Upper lobe of right lung (tissue), 1 donor: ENCODE data around the gene TBX5. TPM values are rescaled to one million over a fixed set of nuclear protein-coding genes. Genes with fewer than 3 reads are reported as not detected.

Experiments
- ATAC-seq: fragments of 200-7000 bp; cut with Tn5 transposase; one replicate; pipeline ENCODE4 v1.9.1; 2020; ENCODE audit warnings: mild to moderate bottlenecking, moderate library complexity
- DNase-seq: peaks from one replicate; pipeline ENCODE4 v3.0.0-alpha.2; 2020
- H3K27ac ChIP-seq: fragments of 200-600 bp; one replicate; pipeline ENCODE4 v1.8.0; 2022
- H3K27me3 ChIP-seq: fragments of 200-600 bp; one replicate; pipeline ENCODE4 v1.8.0; 2022; ENCODE audit warnings: mild to moderate bottlenecking
- H3K36me3 ChIP-seq: fragments of 200-600 bp; one replicate; pipeline ENCODE4 v1.8.0; 2022
- H3K4me1 ChIP-seq: fragments of 200-600 bp; one replicate; pipeline ENCODE4 v1.8.0; 2022
- H3K4me3 ChIP-seq: fragments of 200-600 bp; one replicate; pipeline ENCODE4 v1.8.0; 2022; ENCODE audit warnings: mild to moderate bottlenecking
- H3K9me3 ChIP-seq: fragments of 200-600 bp; one replicate; pipeline ENCODE4 v1.8.0; 2022
- intact Hi-C: fragments of 100-400 bp; cut with DNase I; formaldehyde crosslinking; loops from one replicate; pipeline ENCODE4 v1.11.0; 2022
- total RNA-seq: library from RNA; stranded (reverse); fragmentation: NEBNext Ultra II Directional; extraction: Animal tissue kit (Norgen Biotek cat#: 25700); gene quantifications from one replicate; pipeline ENCODE4 v1.2.1, GENCODE V29; 2021
- TF ChIP-seq, protein P1 (sequence below): fragments of 200-600 bp; IDR thresholded peaks from one replicate; pipeline ENCODE4 v1.8.0; 2022; ENCODE audit warnings: antibody characterized with exemption
- donor health status: DM: no; HTN: yes; CAD: no; lungs with severe emphysema.

TBX5 gene
- total RNA-seq, 1 donor from 2014 or later, result 22.3 TPM

DNA sequence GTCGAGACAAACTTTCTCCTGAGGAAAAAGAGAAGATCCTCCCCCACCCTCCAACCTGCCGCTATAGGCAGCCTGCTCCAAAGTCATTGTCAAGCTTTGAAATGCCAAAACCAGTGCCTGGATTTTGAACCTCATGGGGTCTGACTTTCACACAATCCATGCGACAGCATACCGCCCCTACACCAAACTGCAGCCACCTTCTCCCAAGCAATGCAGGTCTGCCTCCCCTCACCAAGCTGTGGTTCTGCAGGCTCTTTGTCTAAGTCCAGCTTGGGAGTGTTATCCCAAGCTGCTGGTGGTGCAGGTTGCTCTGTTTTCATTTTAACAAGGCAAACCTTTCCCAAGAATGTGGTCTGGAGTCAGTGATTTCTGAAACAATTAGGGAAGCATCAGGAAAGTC lies 12.4 kb downstream of the TBX5 start:
- Histone ChIP-seq H3K27ac (no peak overlapping the region), H3K27me3 (peaks cover 41% of the 10 kb centered on the region), H3K4me3 (no peak overlapping the region), H3K9me3 (no peaks in the 10 kb centered on the region), H3K4me1 (no peaks in the 10 kb centered on the region), H3K36me3 (no peaks in the 10 kb centered on the region)
- DNase-seq, result no peak
- intact Hi-C loops, result no loop called here
- no peak for ATAC-seq
- TF ChIP-seq, protein P1, sequence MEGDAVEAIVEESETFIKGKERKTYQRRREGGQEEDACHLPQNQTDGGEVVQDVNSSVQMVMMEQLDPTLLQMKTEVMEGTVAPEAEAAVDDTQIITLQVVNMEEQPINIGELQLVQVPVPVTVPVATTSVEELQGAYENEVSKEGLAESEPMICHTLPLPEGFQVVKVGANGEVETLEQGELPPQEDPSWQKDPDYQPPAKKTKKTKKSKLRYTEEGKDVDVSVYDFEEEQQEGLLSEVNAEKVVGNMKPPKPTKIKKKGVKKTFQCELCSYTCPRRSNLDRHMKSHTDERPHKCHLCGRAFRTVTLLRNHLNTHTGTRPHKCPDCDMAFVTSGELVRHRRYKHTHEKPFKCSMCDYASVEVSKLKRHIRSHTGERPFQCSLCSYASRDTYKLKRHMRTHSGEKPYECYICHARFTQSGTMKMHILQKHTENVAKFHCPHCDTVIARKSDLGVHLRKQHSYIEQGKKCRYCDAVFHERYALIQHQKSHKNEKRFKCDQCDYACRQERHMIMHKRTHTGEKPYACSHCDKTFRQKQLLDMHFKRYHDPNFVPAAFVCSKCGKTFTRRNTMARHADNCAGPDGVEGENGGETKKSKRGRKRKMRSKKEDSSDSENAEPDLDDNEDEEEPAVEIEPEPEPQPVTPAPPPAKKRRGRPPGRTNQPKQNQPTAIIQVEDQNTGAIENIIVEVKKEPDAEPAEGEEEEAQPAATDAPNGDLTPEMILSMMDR, result no peak

GRCh38 chr12:114392909-114393308 lies 13.0 kb downstream of the TBX5 start:
- no peaks in the 10 kb centered on the region for H3K36me3 ChIP-seq
- no peak for DNase-seq
- no peaks in the 10 kb centered on the region for H3K9me3 ChIP-seq
- intact Hi-C loops, result no loop called here
- H3K27ac ChIP-seq, result no peak overlapping the region
- H3K4me3 ChIP-seq, result no peak overlapping the region
- TF ChIP-seq, protein P1, result no peak
- H3K27me3 ChIP-seq, result peaks cover 34% of the 10 kb centered on the region
- no peaks in the 10 kb centered on the region for H3K4me1 ChIP-seq
- no peak for ATAC-seq

DNA sequence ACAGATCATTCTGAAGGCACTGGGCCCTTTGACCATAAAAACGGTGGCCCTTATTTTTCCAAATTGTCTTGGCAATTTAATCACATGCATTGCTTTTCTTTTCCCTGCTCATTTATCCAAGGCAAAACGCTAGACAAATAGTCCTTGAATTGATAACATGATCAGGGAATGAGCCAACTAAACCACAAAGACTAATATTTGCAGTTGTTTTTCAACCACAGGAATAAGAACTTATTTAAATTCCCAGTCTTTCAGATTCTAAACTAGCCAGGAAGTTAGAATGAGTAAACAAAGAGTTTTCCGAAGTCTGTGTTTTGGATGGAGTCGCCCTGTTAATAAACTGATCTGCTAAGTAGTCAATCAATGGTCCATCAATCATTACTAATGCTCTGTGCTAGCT lies 14.9 kb downstream of the TBX5 start:
- DNase-seq, result no peak
- no peak overlapping the region for H3K4me3 ChIP-seq
- TF ChIP-seq, protein P1, result no peak

DNA sequence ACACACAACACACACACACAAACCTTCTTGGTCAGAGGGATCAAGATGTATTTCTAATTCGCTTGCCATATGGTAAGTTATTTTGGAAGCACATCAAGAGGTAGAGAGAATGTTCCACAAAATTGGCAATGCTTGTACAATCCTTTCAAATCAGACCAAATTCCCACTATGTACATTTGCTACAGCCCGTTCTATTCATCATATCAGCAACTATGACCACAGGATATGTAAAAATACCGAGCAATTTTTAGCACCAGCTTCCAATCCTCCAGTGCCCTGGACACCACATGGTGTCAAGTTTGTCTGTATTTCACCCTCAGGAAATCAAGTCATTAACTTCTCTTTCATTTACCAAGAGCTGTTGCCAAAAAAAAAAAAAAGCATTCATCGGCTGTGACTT lies 21.2 kb downstream of the TBX5 start:
- Histone ChIP-seq H3K9me3 (no peaks in the 10 kb centered on the region), H3K27ac (no peak overlapping the region), H3K36me3 (peaks cover 7% of the 10 kb centered on the region), H3K4me3 (no peak overlapping the region), H3K4me1 (peaks cover 4% of the 10 kb centered on the region), H3K27me3 (no peaks in the 10 kb centered on the region)
- intact Hi-C loops, result no loop called here
- ATAC-seq (no peak), DNase-seq (no peak)
- TF ChIP-seq, protein P1, result no peak

More for the DNA sequence above, 14.9 kb downstream of the TBX5 start:
- Histone ChIP-seq H3K9me3 (no peaks in the 10 kb centered on the region), H3K4me1 (no peaks in the 10 kb centered on the region), H3K27ac (no peak overlapping the region), H3K27me3 (peaks cover 17% of the 10 kb centered on the region), H3K36me3 (no peaks in the 10 kb centered on the region)
- intact Hi-C loops, result no loop called here
- ATAC-seq, result no peak

GRCh38 chr12:114381177-114381576 lies 24.8 kb downstream of the TBX5 start:
- ATAC-seq (no peak), DNase-seq (no peak)
- Histone ChIP-seq H3K4me1 (peaks cover 4% of the 10 kb centered on the region), H3K27ac (no peak overlapping the region), H3K9me3 (no peaks in the 10 kb centered on the region), H3K4me3 (no peak overlapping the region), H3K36me3 (peaks cover 7% of the 10 kb centered on the region), H3K27me3 (no peaks in the 10 kb centered on the region)
- TF ChIP-seq, protein P1, result no peak
- intact Hi-C loops, result no loop called here

DNA sequence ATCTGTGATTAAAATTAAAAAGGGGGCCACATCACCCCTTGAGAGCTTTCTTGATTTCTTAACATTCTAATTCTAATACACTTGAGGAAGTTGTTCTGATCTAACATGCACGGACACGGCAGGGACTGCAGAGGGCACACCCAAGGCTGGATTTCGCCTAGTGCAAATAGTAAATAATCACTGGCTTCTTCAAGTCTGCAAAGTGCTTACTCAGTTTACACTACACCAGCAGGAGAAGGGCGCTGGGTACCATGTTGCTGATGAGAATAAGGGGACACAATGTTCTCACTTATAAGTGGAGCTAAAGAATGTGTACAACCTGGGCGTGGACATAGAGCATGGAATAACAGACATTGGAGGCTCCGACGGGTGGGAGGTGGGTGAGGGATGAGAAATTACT lies 34.2 kb downstream of the TBX5 start:
- Histone ChIP-seq H3K4me3 (no peak overlapping the region), H3K9me3 (no peaks in the 10 kb centered on the region), H3K27me3 (no peaks in the 10 kb centered on the region), H3K4me1 (peaks cover 20% of the 10 kb centered on the region), H3K27ac (no peak overlapping the region), H3K36me3 (peaks cover 2% of the 10 kb centered on the region)
- ATAC-seq (peak; percentile 76), DNase-seq (no peak)
- intact Hi-C loops, result no loop called here
- TF ChIP-seq, protein P1, result no peak
